Activated CD8-positive, alpha-beta memory T cell treated with anti-CD3 and anti-CD28 coated beads, Interleukin-2, amount 10 ng/mL, durations not matched to agents 7 days and 5 days (primary cell): ENCODE measurements around the gene ROR1. TPM values are rescaled to one million over a fixed set of nuclear protein-coding genes. Genes with fewer than 3 reads are reported as not detected.

ENCODE experiments used
- ATAC-seq: fragments of 150-1000 bp; cut with Tn5 transposase; one replicate; pipeline ENCODE4 v1.10.0; 2021; ENCODE audit warnings: moderate library complexity
- CTCF ChIA-PET: fragments of 350-600 bp; sonication (Branson Sonifier 250); formaldehyde crosslinking; loops from one replicate; lab custom pipeline; 2021; ENCODE audit warnings: antibody characterized with exemption; lab: Charles Lee
- DNase-seq: peaks from one replicate; pipeline ENCODE4 v3.0.0-alpha.2; 2020
- H3K27ac Mint-ChIP-seq: one replicate; pipeline ENCODE4 v1.8.0; 2021; ENCODE audit warnings: mild to moderate bottlenecking, mixed read lengths
- H3K27me3 Mint-ChIP-seq: one replicate; pipeline ENCODE4 v1.8.0; 2021; ENCODE audit warnings: mixed read lengths
- H3K36me3 Mint-ChIP-seq: one replicate; pipeline ENCODE4 v1.8.0; 2021; ENCODE audit warnings: mild to moderate bottlenecking, mixed read lengths
- H3K4me1 Mint-ChIP-seq: one replicate; pipeline ENCODE4 v1.8.0; 2021; ENCODE audit warnings: mixed read lengths
- H3K4me3 Mint-ChIP-seq: one replicate; pipeline ENCODE4 v1.8.0; 2021; ENCODE audit warnings: mild to moderate bottlenecking, moderate library complexity, mixed read lengths
- H3K9me3 Mint-ChIP-seq: one replicate; pipeline ENCODE4 v1.8.0; 2022; ENCODE audit warnings: low read depth, mixed read lengths
- total RNA-seq, 2 experiments: library from RNA; stranded (reverse); gene quantifications; one replicate each; pipeline ENCODE4 v1.2.3, GENCODE V29; 2021

ROR1 gene
- total RNA-seq, 2 experiments from 2014 or later: not detected

GRCh38 chr1:63931468-63931867, 157.7 kb downstream of the ROR1 start:
- no peaks in the 10 kb centered on the region for H3K4me1 Mint-ChIP-seq
- no peak overlapping the region for H3K27ac Mint-ChIP-seq
- CTCF ChIA-PET: interaction anchor here (1.4 kb wide), 1 partner anchor 315 kb away, joined by 3 read pairs; no protein-coding TSS in a partner anchor
- H3K27me3 Mint-ChIP-seq: no peaks in the 10 kb centered on the region
- H3K36me3 Mint-ChIP-seq: no peaks in the 10 kb centered on the region
- no peak overlapping the region for H3K4me3 Mint-ChIP-seq
- H3K9me3 Mint-ChIP-seq: no peaks in the 10 kb centered on the region
- ATAC-seq: no peak
- DNase-seq: no peak

GRCh38 chr1:63934697-63935096, 160.9 kb downstream of the ROR1 start:
- CTCF ChIA-PET: interaction anchor here (1.0 kb wide), 1 partner anchor 202 kb away, joined by 3 read pairs; no protein-coding TSS in a partner anchor

GRCh38 chr1:63935143-63935542, 161.3 kb downstream of the ROR1 start:
- Mint-ChIP-seq H3K27me3 (no peaks in the 10 kb centered on the region), H3K36me3 (no peaks in the 10 kb centered on the region), H3K9me3 (no peaks in the 10 kb centered on the region), H3K4me3 (no peak overlapping the region), H3K4me1 (no peaks in the 10 kb centered on the region), H3K27ac (no peak overlapping the region)
- ATAC-seq (no peak), DNase-seq (no peak)
- CTCF ChIA-PET: interaction anchor here (1.0 kb wide), 1 partner anchor 202 kb away, joined by 3 read pairs; no protein-coding TSS in a partner anchor

More at GRCh38 chr1:63934697-63935096, 160.9 kb downstream of the ROR1 start:
- no peak overlapping the region for H3K27ac Mint-ChIP-seq
- no peaks in the 10 kb centered on the region for H3K4me1 Mint-ChIP-seq
- no peaks in the 10 kb centered on the region for H3K36me3 Mint-ChIP-seq
- DNase-seq (no peak), ATAC-seq (no peak)
- no peaks in the 10 kb centered on the region for H3K9me3 Mint-ChIP-seq
- no peak overlapping the region for H3K4me3 Mint-ChIP-seq
- H3K27me3 Mint-ChIP-seq: no peaks in the 10 kb centered on the region

- Mint-ChIP-seq H3K4me1 (no peaks in the 10 kb centered on the region), H3K27ac (no peak overlapping the region)
- CTCF ChIA-PET: no interaction called here
These were observed 161.7 kb downstream of the ROR1 start for GRCh38 chr1:63935553-63935952.

GRCh38 chr1:63936276-63936675, 162.5 kb downstream of the ROR1 start:
- Mint-ChIP-seq H3K9me3 (no peaks in the 10 kb centered on the region), H3K27ac (no peak overlapping the region), H3K4me3 (no peak overlapping the region), H3K36me3 (no peaks in the 10 kb centered on the region), H3K27me3 (peaks cover 3% of the 10 kb centered on the region), H3K4me1 (no peaks in the 10 kb centered on the region)
- ATAC-seq: no peak
- CTCF ChIA-PET: no interaction called here
- DNase-seq: no peak

More at GRCh38 chr1:63935553-63935952, 161.7 kb downstream of the ROR1 start:
- Mint-ChIP-seq H3K9me3 (no peaks in the 10 kb centered on the region), H3K36me3 (no peaks in the 10 kb centered on the region), H3K4me3 (no peak overlapping the region), H3K27me3 (no peaks in the 10 kb centered on the region)
- ATAC-seq (no peak), DNase-seq (no peak)

GRCh38 chr1:63936801-63937200, 163.0 kb downstream of the ROR1 start:
- no peak for ATAC-seq
- Mint-ChIP-seq H3K4me1 (no peaks in the 10 kb centered on the region), H3K27me3 (peaks cover 3% of the 10 kb centered on the region), H3K36me3 (no peaks in the 10 kb centered on the region), H3K4me3 (no peak overlapping the region), H3K9me3 (no peaks in the 10 kb centered on the region), H3K27ac (no peak overlapping the region)
- CTCF ChIA-PET: no interaction called here
- no peak for DNase-seq

- Mint-ChIP-seq H3K9me3 (no peaks in the 10 kb centered on the region), H3K4me3 (no peak overlapping the region), H3K4me1 (no peaks in the 10 kb centered on the region), H3K27ac (no peak overlapping the region), H3K36me3 (no peaks in the 10 kb centered on the region), H3K27me3 (peaks cover 8% of the 10 kb centered on the region)
- DNase-seq (no peak), ATAC-seq (no peak)
- CTCF ChIA-PET: no interaction called here
These were observed 163.7 kb downstream of the ROR1 start for GRCh38 chr1:63937461-63938022.

- Mint-ChIP-seq H3K9me3 (no peaks in the 10 kb centered on the region), H3K36me3 (no peaks in the 10 kb centered on the region), H3K4me1 (no peaks in the 10 kb centered on the region), H3K4me3 (no peak overlapping the region), H3K27ac (no peak overlapping the region), H3K27me3 (peaks cover 9% of the 10 kb centered on the region)
- DNase-seq (no peak), ATAC-seq (no peak)
- CTCF ChIA-PET: no interaction called here
These were observed 166.6 kb downstream of the ROR1 start for GRCh38 chr1:63940440-63940839.

GRCh38 chr1:63943393-63943792, 169.6 kb downstream of the ROR1 start:
- CTCF ChIA-PET: no interaction called here
- no peaks in the 10 kb centered on the region for H3K9me3 Mint-ChIP-seq
- H3K27ac Mint-ChIP-seq: no peak overlapping the region
- no peaks in the 10 kb centered on the region for H3K4me1 Mint-ChIP-seq
- ATAC-seq: no peak
- H3K36me3 Mint-ChIP-seq: no peaks in the 10 kb centered on the region
- no peak for DNase-seq
- peaks cover 9% of the 10 kb centered on the region for H3K27me3 Mint-ChIP-seq
- no peak overlapping the region for H3K4me3 Mint-ChIP-seq

GRCh38 chr1:63945943-63946342, 172.1 kb downstream of the ROR1 start:
- H3K9me3 Mint-ChIP-seq: no peaks in the 10 kb centered on the region
- H3K4me1 Mint-ChIP-seq: no peaks in the 10 kb centered on the region
- no peak overlapping the region for H3K4me3 Mint-ChIP-seq
- H3K36me3 Mint-ChIP-seq: no peaks in the 10 kb centered on the region
- CTCF ChIA-PET: no interaction called here
- ATAC-seq (no peak), DNase-seq (no peak)
- no peak overlapping the region for H3K27ac Mint-ChIP-seq
- peaks cover 10% of the 10 kb centered on the region for H3K27me3 Mint-ChIP-seq

GRCh38 chr1:63946866-63947491, 173.2 kb downstream of the ROR1 start:
- ATAC-seq (no peak), DNase-seq (no peak)
- Mint-ChIP-seq H3K27ac (no peak overlapping the region), H3K4me1 (no peaks in the 10 kb centered on the region), H3K4me3 (no peak overlapping the region), H3K9me3 (no peaks in the 10 kb centered on the region), H3K27me3 (peaks cover 9% of the 10 kb centered on the region), H3K36me3 (no peaks in the 10 kb centered on the region)
- CTCF ChIA-PET: no interaction called here

- Mint-ChIP-seq H3K27me3 (peaks cover 5% of the 10 kb centered on the region), H3K27ac (no peak overlapping the region), H3K4me1 (no peaks in the 10 kb centered on the region), H3K36me3 (no peaks in the 10 kb centered on the region), H3K9me3 (no peaks in the 10 kb centered on the region), H3K4me3 (no peak overlapping the region)
- ATAC-seq (no peak), DNase-seq (no peak)
- CTCF ChIA-PET: no interaction called here
These were observed 174.1 kb downstream of the ROR1 start for GRCh38 chr1:63947904-63948303.

GRCh38 chr1:63950023-63950422, 176.2 kb downstream of the ROR1 start:
- CTCF ChIA-PET: no interaction called here
- DNase-seq (no peak), ATAC-seq (no peak)
- H3K4me3 Mint-ChIP-seq: no peak overlapping the region
- H3K9me3 Mint-ChIP-seq: no peaks in the 10 kb centered on the region
- no peaks in the 10 kb centered on the region for H3K4me1 Mint-ChIP-seq
- H3K36me3 Mint-ChIP-seq: no peaks in the 10 kb centered on the region
- H3K27ac Mint-ChIP-seq: no peak overlapping the region
- H3K27me3 Mint-ChIP-seq: peaks cover 3% of the 10 kb centered on the region
